Measurements from ENCODE around the gene CDKL5.

GRCh38 chrX:18664947-18665346, 239.5 kb downstream of the CDKL5 start:
- TF ChIP-seq CTCF (conservative IDR thresholded peaks at IDR 0.05) (no peak; the same call in 1 of the 2 replicates), ZFX (IDR thresholded peaks at IDR 0.05) (no peak)
